Smooth muscle cell (in vitro differentiated cells): ENCODE data around the gene ARHGDIA. TPM values are rescaled to one million over a fixed set of nuclear protein-coding genes. Genes with fewer than 3 reads are reported as not detected.

Source experiments
- DNase-seq: peaks from one replicate; lab custom pipeline; 2025; ENCODE audit not compliant: unreplicated experiment; lab: John Stamatoyannopoulos, UW
- H2AFZ ChIP-seq: fragments of 200-600 bp; sonication (generic); 2 replicates; pipeline ENCODE4 v1.6.0; 2016; ENCODE audit warnings: antibody characterized with exemption, low read depth, mild to moderate bottlenecking
- H3F3A ChIP-seq: fragments of 200-600 bp; sonication (generic); 2 replicates; pipeline ENCODE4 v1.6.0; 2017; ENCODE audit warnings: antibody characterized with exemption, low read depth
- H3K27ac ChIP-seq: fragments of 200-600 bp; sonication (generic); 2 replicates; pipeline ENCODE4 v1.5.1; 2016; ENCODE audit warnings: low read depth, mild to moderate bottlenecking
- H3K27me3 ChIP-seq: fragments of 200-600 bp; sonication (generic); 2 replicates; pipeline ENCODE4 v1.6.1; 2016; ENCODE audit warnings: low read depth, mild to moderate bottlenecking
- H3K36me3 ChIP-seq: fragments of 200-600 bp; sonication (generic); 2 replicates; pipeline ENCODE4 v1.5.1; 2016; ENCODE audit warnings: low read depth
- H3K4me1 ChIP-seq: fragments of 200-600 bp; sonication (generic); 2 replicates; pipeline ENCODE4 v1.5.1; 2016; ENCODE audit warnings: low read depth
- H3K4me2 ChIP-seq: fragments of 200-600 bp; sonication (generic); 2 replicates; pipeline ENCODE4 v1.6.0; 2016; ENCODE audit warnings: mild to moderate bottlenecking
- H3K4me3 ChIP-seq: fragments of 200-600 bp; sonication (generic); 2 replicates; pipeline ENCODE4 v1.5.1; 2016; ENCODE audit warnings: mild to moderate bottlenecking
- H3K79me2 ChIP-seq: fragments of 200-600 bp; sonication (generic); 2 replicates; pipeline ENCODE4 v1.6.0; 2016; ENCODE audit warnings: low read depth, mild to moderate bottlenecking
- H3K9ac ChIP-seq: fragments of 200-600 bp; sonication (generic); 2 replicates; pipeline ENCODE4 v1.6.0; 2016; ENCODE audit warnings: low read depth
- H3K9me3 ChIP-seq: fragments of 200-600 bp; sonication (generic); replicated peaks from 2 replicates; pipeline ENCODE4 v1.5.1; 2016; ENCODE audit warnings: low read depth
- H4K20me1 ChIP-seq: fragments of 200-600 bp; sonication (generic); 2 replicates; pipeline ENCODE4 v1.6.0; 2016; ENCODE audit warnings: low read depth
- WGBS: methylation state at CpG from one replicate; pipeline ENCODE4 v1.1.7; 2016; ENCODE audit warnings: low lambda C conversion rate; 5-methylcytosine and 5-hydroxymethylcytosine counted together
- polyA plus RNA-seq: library from polyadenylated mRNA; unstranded; fragments of >200 nt; fragmentation: Nextera tagmentation; extraction: Ambion mirVana; gene quantifications from 2 replicates; pipeline ENCODE4 v1.2.1, GENCODE V29; 2016
- total RNA-seq: library from RNA; depleted of rRNA; stranded (reverse); fragments of >200 nt; gene quantifications from 2 replicates; pipeline ENCODE4 v1.2.3, GENCODE V29; 2014
- TF ChIP-seq, protein P1 (sequence below): fragments of 200-600 bp; sonication (generic); IDR thresholded peaks from 2 replicates; pipeline ENCODE4 v1.5.1; 2017; ENCODE audit warnings: borderline replicate concordance, mild to moderate bottlenecking, antibody characterized with exemption; ENCODE audit not compliant: insufficient read depth, poor library complexity, severe bottlenecking

Gene ARHGDIA
- total and polyA plus RNA-seq, 2 experiments from 2014 or later = 256 to 360 TPM

DNA sequence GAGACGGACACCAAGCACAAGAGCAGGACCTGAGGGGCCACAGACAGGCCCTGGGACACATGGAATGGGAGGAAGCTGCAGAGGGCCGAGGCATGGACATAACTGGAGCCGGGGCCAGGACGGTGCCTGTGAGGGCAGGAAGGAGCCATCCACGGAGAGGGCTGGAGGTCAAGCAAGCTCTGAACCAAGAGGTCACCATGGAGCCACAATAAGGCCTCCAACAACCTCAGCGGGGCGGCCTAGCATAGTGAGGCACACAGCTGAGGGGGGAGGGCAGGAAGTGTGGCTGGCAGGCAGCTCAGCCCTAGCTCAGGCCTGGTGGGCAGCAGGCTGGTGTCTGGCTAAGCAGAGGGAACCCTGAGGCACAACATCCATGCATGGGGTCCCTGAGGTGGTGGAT is 42.5 kb downstream of the ARHGDIA start:
- Histone ChIP-seq H3K79me2 (peaks cover 65% of the 10 kb centered on the region), H3K36me3 (no peaks in the 10 kb centered on the region), H3K27ac (no peak overlapping the region), H4K20me1 (peaks cover 88% of the 10 kb centered on the region), H3K4me3 (no peak overlapping the region), H2AFZ (no peak overlapping the region), H3K9ac (no peak overlapping the region), H3K27me3 (no peaks in the 10 kb centered on the region), H3K4me2 (no peak overlapping the region), H3F3A (no peaks in the 10 kb centered on the region), H3K4me1 (peaks cover 11% of the 10 kb centered on the region), H3K9me3 (no peaks in the 10 kb centered on the region)
- TF ChIP-seq, protein P1, sequence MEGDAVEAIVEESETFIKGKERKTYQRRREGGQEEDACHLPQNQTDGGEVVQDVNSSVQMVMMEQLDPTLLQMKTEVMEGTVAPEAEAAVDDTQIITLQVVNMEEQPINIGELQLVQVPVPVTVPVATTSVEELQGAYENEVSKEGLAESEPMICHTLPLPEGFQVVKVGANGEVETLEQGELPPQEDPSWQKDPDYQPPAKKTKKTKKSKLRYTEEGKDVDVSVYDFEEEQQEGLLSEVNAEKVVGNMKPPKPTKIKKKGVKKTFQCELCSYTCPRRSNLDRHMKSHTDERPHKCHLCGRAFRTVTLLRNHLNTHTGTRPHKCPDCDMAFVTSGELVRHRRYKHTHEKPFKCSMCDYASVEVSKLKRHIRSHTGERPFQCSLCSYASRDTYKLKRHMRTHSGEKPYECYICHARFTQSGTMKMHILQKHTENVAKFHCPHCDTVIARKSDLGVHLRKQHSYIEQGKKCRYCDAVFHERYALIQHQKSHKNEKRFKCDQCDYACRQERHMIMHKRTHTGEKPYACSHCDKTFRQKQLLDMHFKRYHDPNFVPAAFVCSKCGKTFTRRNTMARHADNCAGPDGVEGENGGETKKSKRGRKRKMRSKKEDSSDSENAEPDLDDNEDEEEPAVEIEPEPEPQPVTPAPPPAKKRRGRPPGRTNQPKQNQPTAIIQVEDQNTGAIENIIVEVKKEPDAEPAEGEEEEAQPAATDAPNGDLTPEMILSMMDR = no peak
- DNase-seq = no peak
- WGBS = 93% methylated on average over 7 of the region's 7 CpGs

DNA sequence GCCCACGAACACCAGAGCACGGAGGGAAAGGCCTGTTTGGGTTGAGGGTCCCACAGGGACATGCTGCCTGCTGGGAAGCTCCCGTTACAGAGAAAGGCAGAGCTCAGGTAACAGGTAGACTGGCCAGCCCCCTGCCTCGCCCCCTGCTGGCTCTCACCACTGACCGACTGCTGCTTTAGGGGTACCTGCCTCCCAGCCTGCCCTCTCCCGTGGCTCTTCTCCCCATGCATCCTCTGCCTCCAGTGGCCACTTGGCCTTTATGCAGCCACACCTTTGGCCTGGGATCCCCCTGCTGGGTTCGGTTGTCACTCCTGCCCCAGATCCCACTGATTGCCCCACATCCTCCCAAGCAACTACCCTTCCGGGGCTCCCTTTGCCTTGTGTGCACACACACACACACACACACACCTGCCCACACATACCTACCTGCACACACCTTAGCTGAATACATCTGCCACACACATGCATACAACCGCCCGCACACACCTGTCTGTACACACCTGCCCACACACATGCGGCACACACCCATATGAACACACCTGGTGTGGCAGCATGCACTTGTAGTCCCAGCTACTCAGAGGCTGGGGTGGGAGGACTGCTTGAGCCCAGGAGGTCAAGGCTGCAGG is 45.2 kb downstream of the ARHGDIA start:
- H4K20me1 ChIP-seq = peaks cover 77% of the 10 kb centered on the region
- no peak overlapping the region for H2AFZ ChIP-seq
- DNase-seq = no peak
- peaks cover 47% of the 10 kb centered on the region for H3K79me2 ChIP-seq
- no peak overlapping the region for H3K4me2 ChIP-seq
- no peak overlapping the region for H3K9ac ChIP-seq
- no peaks in the 10 kb centered on the region for H3F3A ChIP-seq
- no peaks in the 10 kb centered on the region for H3K27me3 ChIP-seq
- no peak overlapping the region for H3K4me3 ChIP-seq
- no peak overlapping the region for H3K27ac ChIP-seq
- WGBS = 88% methylated on average over 11 of the region's 11 CpGs
- H3K9me3 ChIP-seq = no peaks in the 10 kb centered on the region
- H3K36me3 ChIP-seq = no peaks in the 10 kb centered on the region
- TF ChIP-seq, protein P1 = no peak
- H3K4me1 ChIP-seq = no peaks in the 10 kb centered on the region

DNA sequence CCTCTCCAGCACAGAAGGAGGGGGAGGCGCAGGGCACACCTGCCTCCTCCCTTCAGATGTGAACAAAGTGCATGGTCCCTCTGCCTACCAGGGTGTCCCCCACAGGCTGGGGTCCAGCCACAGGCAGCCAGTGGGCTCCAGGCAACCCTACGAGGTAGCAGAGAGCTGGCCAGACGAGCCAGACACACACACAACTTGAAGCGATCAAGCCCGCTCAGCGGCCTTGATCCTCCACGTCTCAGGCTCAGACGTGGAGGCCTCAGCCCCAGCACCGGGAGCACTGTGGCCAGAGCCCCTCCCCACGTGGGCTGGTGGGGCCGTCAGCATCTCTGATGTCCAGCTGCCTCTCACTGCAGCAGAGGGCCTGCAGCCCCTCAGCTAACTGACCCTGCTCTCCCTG is 46.5 kb downstream of the ARHGDIA start:
- Histone ChIP-seq H3K9me3 (no peaks in the 10 kb centered on the region), H2AFZ (no peak overlapping the region), H3K27ac (no peak overlapping the region), H3K4me1 (no peaks in the 10 kb centered on the region), H3F3A (no peaks in the 10 kb centered on the region), H3K27me3 (no peaks in the 10 kb centered on the region), H3K4me3 (no peak overlapping the region), H3K9ac (no peak overlapping the region), H3K4me2 (no peak overlapping the region), H3K79me2 (peaks cover 33% of the 10 kb centered on the region), H3K36me3 (no peaks in the 10 kb centered on the region), H4K20me1 (peaks cover 63% of the 10 kb centered on the region)
- no peak for DNase-seq
- TF ChIP-seq, protein P1 = no peak
- WGBS = 92% methylated on average over 11 of the region's 11 CpGs
